ENCODE measurements around the gene RIPK1.

DNA sequence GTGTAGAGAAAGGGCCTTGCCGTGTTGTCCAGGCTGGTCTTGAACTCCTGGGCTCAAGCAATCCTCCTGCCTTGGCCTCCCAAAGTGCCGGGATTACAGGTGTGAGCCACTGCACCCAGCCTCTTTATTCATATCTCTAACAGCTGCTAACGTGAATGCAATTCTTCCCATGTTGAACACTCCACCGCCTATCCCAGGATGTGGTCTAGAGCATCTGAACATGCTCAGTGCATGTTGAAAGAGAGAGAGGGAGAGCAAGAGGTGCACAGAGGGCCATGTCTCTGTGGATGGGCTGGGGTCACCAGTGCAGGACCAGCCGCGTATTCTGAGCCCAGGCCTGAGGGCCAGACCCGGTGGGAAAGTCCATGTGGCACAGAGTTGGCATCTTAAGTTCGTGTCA, 76.3 kb downstream of the RIPK1 start:
- TF ChIP-seq, protein P1, sequence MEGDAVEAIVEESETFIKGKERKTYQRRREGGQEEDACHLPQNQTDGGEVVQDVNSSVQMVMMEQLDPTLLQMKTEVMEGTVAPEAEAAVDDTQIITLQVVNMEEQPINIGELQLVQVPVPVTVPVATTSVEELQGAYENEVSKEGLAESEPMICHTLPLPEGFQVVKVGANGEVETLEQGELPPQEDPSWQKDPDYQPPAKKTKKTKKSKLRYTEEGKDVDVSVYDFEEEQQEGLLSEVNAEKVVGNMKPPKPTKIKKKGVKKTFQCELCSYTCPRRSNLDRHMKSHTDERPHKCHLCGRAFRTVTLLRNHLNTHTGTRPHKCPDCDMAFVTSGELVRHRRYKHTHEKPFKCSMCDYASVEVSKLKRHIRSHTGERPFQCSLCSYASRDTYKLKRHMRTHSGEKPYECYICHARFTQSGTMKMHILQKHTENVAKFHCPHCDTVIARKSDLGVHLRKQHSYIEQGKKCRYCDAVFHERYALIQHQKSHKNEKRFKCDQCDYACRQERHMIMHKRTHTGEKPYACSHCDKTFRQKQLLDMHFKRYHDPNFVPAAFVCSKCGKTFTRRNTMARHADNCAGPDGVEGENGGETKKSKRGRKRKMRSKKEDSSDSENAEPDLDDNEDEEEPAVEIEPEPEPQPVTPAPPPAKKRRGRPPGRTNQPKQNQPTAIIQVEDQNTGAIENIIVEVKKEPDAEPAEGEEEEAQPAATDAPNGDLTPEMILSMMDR (conservative IDR thresholded peaks at IDR 0.05 in 1 of 2, IDR thresholded peaks at IDR 0.05 in 1 of 2; ENCODE audit: extremely low read depth in 1 of 2, insufficient read depth in 1 of 2, low read depth in 1 of 2, low read length in 2 of 2) = no peak
- no peak for TF ChIP-seq EZH2 (IDR thresholded peaks at IDR 0.05; ENCODE audit: borderline replicate concordance, low read length)

Measured in mammary epithelial cell (primary cell).